Right renal pelvis (tissue), 4 donors: ENCODE data around the gene UEVLD. TPM values are rescaled to one million over a fixed set of nuclear protein-coding genes. Genes with fewer than 3 reads are reported as not detected.
A peak's percentile ranks its signal among the peaks of the same experiment; 100 is the strongest.
"Not testable (repeated sequence)": the region's sequence is repeated elsewhere in the genome, so short reads cannot be mapped to it uniquely, and the experiment has no call there.

Source experiments
- DNase-seq, 4 donors: peaks; one replicate each; pipeline ENCODE4 v3.0.0-alpha.2; 2013; ENCODE audit warnings: low read depth in 4 of 4, low spot score in 3 of 4, missing footprints in 1 of 4
- polyA plus RNA-seq, 4 donors: library from polyadenylated mRNA; unstranded; fragments of 120-200 nt; gene quantifications; one replicate each; pipeline ENCODE4 v1.2.1, GENCODE V29; 2013; ENCODE audit not compliant: insufficient read length in 4 of 4

The UEVLD gene
- polyA plus RNA-seq: 10 to 100 TPM; 19.5 to 23.6 (median 22.3) TPM

- DNase-seq: peak; percentile 80 to 84 (median 82)
Measured at GRCh38 chr11:18588297-18589252, at the start of gene UEVLD. Gene UEVLD (minus strand): TSS chr11:18588734. CDS start chr11:18588654, 80 bp downstream.

GRCh38 chr11:18634140-18635032 lies 45.9 kb upstream of the UEVLD start, which contains the start of gene SPTY2D1:
Gene SPTY2D1 (minus strand): TSS chr11:18634342. CDS start chr11:18634257, 85 bp downstream.
- peak; percentile 97 to 98 (median 98) for DNase-seq

- DNase-seq: no peak
Measured at GRCh38 chr11:18633256-18634139, 45.0 kb upstream of the UEVLD start.

- DNase-seq: no peak
Measured at GRCh38 chr11:18632841-18633240, 44.3 kb upstream of the UEVLD start.

- no peak for DNase-seq
Measured at GRCh38 chr11:18624161-18624560, 35.6 kb upstream of the UEVLD start.

- DNase-seq: no peak
Measured at GRCh38 chr11:18623707-18624106, 35.2 kb upstream of the UEVLD start.

- DNase-seq: no peak
Measured at GRCh38 chr11:18618342-18619025, 29.9 kb upstream of the UEVLD start.

- DNase-seq: no peak
Measured at GRCh38 chr11:18617688-18618341, 29.3 kb upstream of the UEVLD start.

- DNase-seq: no peak
Measured at GRCh38 chr11:18615628-18616392, 27.3 kb upstream of the UEVLD start.

GRCh38 chr11:18614667-18615066 lies 26.1 kb upstream of the UEVLD start:
- DNase-seq: no peak

- DNase-seq: no peak
Measured at GRCh38 chr11:18612394-18612793, 23.9 kb upstream of the UEVLD start.

GRCh38 chr11:18611196-18611595 lies 22.7 kb upstream of the UEVLD start:
- no peak for DNase-seq

- DNase-seq: no peak
Measured at GRCh38 chr11:18608376-18608775, 19.8 kb upstream of the UEVLD start.

GRCh38 chr11:18600915-18601569 lies 12.5 kb upstream of the UEVLD start:
- DNase-seq: no peak

- DNase-seq: no peak
Measured at GRCh38 chr11:18599739-18600230, 11.3 kb upstream of the UEVLD start, which contains the start of gene MISFA. Gene MISFA (plus strand): TSS chr11:18599789. CDS start chr11:18599929, 140 bp downstream.

GRCh38 chr11:18594999-18595749 lies 6.6 kb upstream of the UEVLD start:
- DNase-seq: no peak

- not testable (repeated sequence) for DNase-seq
Measured at GRCh38 chr11:18594088-18594487, 5.6 kb upstream of the UEVLD start.
